HepG2 (cell line): ENCODE measurements around the gene DCUN1D3. TPM values are rescaled to one million over a fixed set of nuclear protein-coding genes. Genes with fewer than 3 reads are reported as not detected.
A peak's percentile ranks its signal among the peaks of the same experiment; 100 is the strongest.

Source experiments
- ETV5 ChIP-seq: IDR thresholded peaks from 2 replicates; pipeline ENCODE4 v1.6.1; 2018; ENCODE audit warnings: missing biosample characterization, missing genetic modification reagents, inconsistent platforms, borderline replicate concordance
- FOXP4 ChIP-seq: sonication (generic); formaldehyde crosslinking; IDR thresholded peaks from 2 replicates; pipeline ENCODE4 v1.4.0; 2020; ENCODE audit warnings: missing genetic modification reagents
- GZF1 ChIP-seq: sonication (generic); formaldehyde crosslinking; IDR thresholded peaks from 2 replicates; pipeline ENCODE4 v1.5.1; 2020; ENCODE audit warnings: mild to moderate bottlenecking, missing genetic modification reagents
- IRF2 ChIP-seq: IDR thresholded peaks from 2 replicates; pipeline ENCODE4 v1.6.1; 2018; ENCODE audit warnings: missing genetic modification reagents, missing compliant biosample characterization
- JUNB ChIP-seq: sonication (generic); formaldehyde crosslinking; IDR thresholded peaks from 2 replicates; pipeline ENCODE4 v1.8.0; 2022; ENCODE audit warnings: missing genetic modification reagents, mild to moderate bottlenecking, borderline replicate concordance
- PHF8 ChIP-seq: sonication (generic); formaldehyde crosslinking; IDR thresholded peaks from 2 replicates; pipeline ENCODE4 v1.5.0; 2020; ENCODE audit warnings: missing genetic modification reagents
- PREB ChIP-seq: sonication (generic); formaldehyde crosslinking; IDR thresholded peaks from 2 replicates; pipeline ENCODE4 v1.4.0; 2020; ENCODE audit warnings: missing genetic modification reagents
- RBM22 ChIP-seq: fragments of 200-400 bp; formaldehyde crosslinking; optimal IDR thresholded peaks from 2 replicates; pipeline ENCODE3; 2017; ENCODE audit warnings: mild to moderate bottlenecking, low read length, moderate library complexity
- RERE ChIP-seq: IDR thresholded peaks from 2 replicates; pipeline ENCODE4 v1.6.1; 2016; ENCODE audit warnings: low read depth, missing genetic modification reagents, missing compliant biosample characterization
- SMC3 ChIP-seq: IDR thresholded peaks from 2 replicates; pipeline ENCODE4 v1.6.1; 2011; ENCODE audit warnings: low read length, improper control_type of control experiment
- ZIK1 ChIP-seq: sonication (generic); formaldehyde crosslinking; IDR thresholded peaks from 2 replicates; pipeline ENCODE4 v1.5.0; 2020; ENCODE audit warnings: mild to moderate bottlenecking, low read depth, missing genetic modification reagents, borderline replicate concordance
- ZNF354B ChIP-seq: sonication (generic); formaldehyde crosslinking; IDR thresholded peaks from 2 replicates; pipeline ENCODE4 v1.8.0; 2022; ENCODE audit warnings: mild to moderate bottlenecking, missing genetic modification reagents
- ZNF644 ChIP-seq: IDR thresholded peaks from 2 replicates; pipeline ENCODE4 v1.6.1; 2016; ENCODE audit warnings: low read depth
- ZNF691 ChIP-seq: sonication (generic); formaldehyde crosslinking; IDR thresholded peaks from 2 replicates; pipeline ENCODE4 v1.4.0; 2020; ENCODE audit warnings: missing genetic modification reagents, low read depth, mild to moderate bottlenecking, borderline replicate concordance
- ZNF850 ChIP-seq: sonication (generic); formaldehyde crosslinking; conservative IDR thresholded peaks from 2 replicates; pipeline ENCODE4 v1.9.0; 2021; ENCODE audit warnings: mild to moderate bottlenecking, missing genetic modification reagents
- polyA plus RNA-seq, 8 experiments: library from polyadenylated mRNA; depleted of rRNA in 3 of 8; stranded (reverse) in 7 of 8; unstranded in 1 of 8; fragments of >200 nt; fragmentation: Illumina TruSeq in 4 of 8; extraction: Trizol in 4 of 8; gene quantifications; 2 replicates each; pipeline versions ENCODE4 v1.2.1 to v1.2.3, GENCODE V29; 2011 to 2016; ENCODE audit warnings: low read depth in 4 of 8, missing spikeins in 1 of 8, mixed read lengths in 1 of 8; ENCODE audit not compliant: insufficient read depth in 1 of 8
- total RNA-seq, 5 experiments: library from RNA; depleted of rRNA; stranded (reverse); fragments of >200 nt; fragmentation: Illumina TruSeq; extraction: Trizol; gene quantifications; 2 replicates each; pipeline ENCODE4 v1.2.3, GENCODE V29; 2016; ENCODE audit warnings: low read depth in 1 of 5
- TF ChIP-seq, protein P1 (sequence below): IDR thresholded peaks from 2 replicates; pipeline ENCODE4 v1.6.1; 2016; ENCODE audit warnings: mild to moderate bottlenecking, missing biosample characterization, missing genetic modification reagents
- TF ChIP-seq, protein P2 (sequence below): sonication (generic); formaldehyde crosslinking; IDR thresholded peaks from 2 replicates; pipeline ENCODE4 v1.8.0; 2022; ENCODE audit warnings: mild to moderate bottlenecking, missing genetic modification reagents; ENCODE audit not compliant: insufficient replicate concordance
- TF ChIP-seq, protein P3 (sequence below): IDR thresholded peaks from 2 replicates; pipeline ENCODE4 v1.6.1; 2016; ENCODE audit warnings: low read depth, borderline replicate concordance

DCUN1D3 gene
- total and polyA plus RNA-seq, 2 of the 13 experiments (the other 11 are each of a cell fraction or from before 2014, with no cell fraction given), result 5.0 to 19.3 TPM

- TF ChIP-seq FOXP4 (CRISPR knock-in tag) (peak; percentile 37; the same call in 1 of the 2 replicates), RERE (CRISPR knock-in tag) (no peak), SMC3 (0 out of 2 replicates have a peak, but pooled peaks have one; percentile 8), ZIK1 (CRISPR knock-in tag) (no peak), ZNF354B (CRISPR knock-in tag) (no peak), PREB (CRISPR knock-in tag) (no peak), JUNB (CRISPR knock-in tag) (no peak), RBM22 (no peak), GZF1 (CRISPR knock-in tag) (no peak), PHF8 (CRISPR knock-in tag) (no peak), ETV5 (CRISPR knock-in tag) (peak; percentile 22; the same call in 1 of the 2 replicates), ZNF691 (CRISPR knock-in tag) (peak; percentile 67; the same call in 1 of the 2 replicates), IRF2 (CRISPR knock-in tag) (no peak), ZNF644 (CRISPR knock-in tag) (peak; percentile 29; the same call in 1 of the 2 replicates), ZNF850 (CRISPR knock-in tag) (no peak)
- TF ChIP-seq, protein P1, sequence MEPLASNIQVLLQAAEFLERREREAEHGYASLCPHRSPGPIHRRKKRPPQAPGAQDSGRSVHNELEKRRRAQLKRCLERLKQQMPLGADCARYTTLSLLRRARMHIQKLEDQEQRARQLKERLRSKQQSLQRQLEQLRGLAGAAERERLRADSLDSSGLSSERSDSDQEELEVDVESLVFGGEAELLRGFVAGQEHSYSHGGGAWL (CRISPR knock-in tag), result no peak
- TF ChIP-seq, protein P2, sequence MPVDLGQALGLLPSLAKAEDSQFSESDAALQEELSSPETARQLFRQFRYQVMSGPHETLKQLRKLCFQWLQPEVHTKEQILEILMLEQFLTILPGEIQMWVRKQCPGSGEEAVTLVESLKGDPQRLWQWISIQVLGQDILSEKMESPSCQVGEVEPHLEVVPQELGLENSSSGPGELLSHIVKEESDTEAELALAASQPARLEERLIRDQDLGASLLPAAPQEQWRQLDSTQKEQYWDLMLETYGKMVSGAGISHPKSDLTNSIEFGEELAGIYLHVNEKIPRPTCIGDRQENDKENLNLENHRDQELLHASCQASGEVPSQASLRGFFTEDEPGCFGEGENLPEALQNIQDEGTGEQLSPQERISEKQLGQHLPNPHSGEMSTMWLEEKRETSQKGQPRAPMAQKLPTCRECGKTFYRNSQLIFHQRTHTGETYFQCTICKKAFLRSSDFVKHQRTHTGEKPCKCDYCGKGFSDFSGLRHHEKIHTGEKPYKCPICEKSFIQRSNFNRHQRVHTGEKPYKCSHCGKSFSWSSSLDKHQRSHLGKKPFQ (CRISPR knock-in tag), result no peak
- TF ChIP-seq, protein P3, sequence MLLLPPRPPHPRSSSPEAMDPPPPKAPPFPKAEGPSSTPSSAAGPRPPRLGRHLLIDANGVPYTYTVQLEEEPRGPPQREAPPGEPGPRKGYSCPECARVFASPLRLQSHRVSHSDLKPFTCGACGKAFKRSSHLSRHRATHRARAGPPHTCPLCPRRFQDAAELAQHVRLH (CRISPR knock-in tag), result no peak
These were observed 21.4 kb downstream of the DCUN1D3 start (continued) for GRCh38 chr16:20878682-20879147.
